ENCODE data around the gene NR2F2. TPM values are rescaled to one million over a fixed set of nuclear protein-coding genes. Genes with fewer than 3 reads are reported as not detected.

NR2F2 gene
- total RNA-seq, 4 donors from 2014 or later, result 42.7 to 131 (median 83.6) TPM

- Histone ChIP-seq H3K27ac (replicated peaks in 1 of 4) (peak overlapping the region; percentile 94 to 97 (median 94)), H3K9me3 (no peaks in the 10 kb centered on the region), H3K4me3 (peak overlapping the region; percentile 77 to 84 (median 80)), H3K27me3 (no peaks in the 10 kb centered on the region), H3K36me3 (no peaks in the 10 kb centered on the region), H3K4me1 (peaks cover 9 to 86% (median 82%) of the 10 kb centered on the region in 4 donors)
- intact Hi-C loops (cut with DNase I), result no loop called here
- DNase-seq (ENCODE audit: extremely low spot score), result no peak
- no peak for TF ChIP-seq POLR2AphosphoS5 (IDR thresholded peaks at IDR 0.05)
- TF ChIP-seq CTCF (IDR thresholded peaks at IDR 0.05), result no peak
- TF ChIP-seq POLR2A (IDR thresholded peaks at IDR 0.05; ENCODE audit: low read depth), result no peak
- no peak for TF ChIP-seq EP300 (IDR thresholded peaks at IDR 0.05)
- WGBS, result 20% methylated on average over 13 of the region's 22 CpGs
Observed at GRCh38 chr15:96344706-96345559, 14.4 kb downstream of the NR2F2 start.

- Histone ChIP-seq H3K4me1 (peaks cover 9 to 94% (median 90%) of the 10 kb centered on the region in 4 donors), H3K36me3 (no peaks in the 10 kb centered on the region), H3K27me3 (no peaks in the 10 kb centered on the region), H3K27ac (replicated peaks in 1 of 4) (peak overlapping the region; percentile 94 to 97 (median 94)), H3K4me3 (peak overlapping the region; percentile 77 to 84 (median 80)), H3K9me3 (no peaks in the 10 kb centered on the region)
- TF ChIP-seq POLR2A (IDR thresholded peaks at IDR 0.05; ENCODE audit: low read depth), result no peak
- peak; percentile 72 to 75 for TF ChIP-seq POLR2AphosphoS5 (IDR thresholded peaks at IDR 0.05)
- TF ChIP-seq EP300 (IDR thresholded peaks at IDR 0.05), result no peak
- TF ChIP-seq CTCF (IDR thresholded peaks at IDR 0.05), result peak; percentile 59 to 64 (median 59)
- intact Hi-C loops (cut with DNase I), result no loop called here
- no peak for DNase-seq (ENCODE audit: extremely low spot score)
- 8% methylated on average over 36 of the region's 47 CpGs for WGBS
Observed at GRCh38 chr15:96345560-96346399, 15.3 kb downstream of the NR2F2 start.

GRCh38 chr15:96346409-96346970, 16.0 kb downstream of the NR2F2 start:
- H3K27me3 ChIP-seq, result no peaks in the 10 kb centered on the region
- H3K4me1 ChIP-seq, result peaks cover 11 to 100% (median 95%) of the 10 kb centered on the region in 4 donors
- no peaks in the 10 kb centered on the region for H3K36me3 ChIP-seq
- peak overlapping the region; percentile 77 to 84 (median 80) for H3K4me3 ChIP-seq
- H3K9me3 ChIP-seq, result no peaks in the 10 kb centered on the region
- DNase-seq (ENCODE audit: extremely low spot score), result no peak
- intact Hi-C loops (cut with DNase I), result no loop called here
- 25% methylated on average over 6 of the region's 6 CpGs for WGBS
- peak overlapping the region; percentile 94 to 97 (median 94) for H3K27ac ChIP-seq (replicated peaks in 1 of 4)
- TF ChIP-seq CTCF (IDR thresholded peaks at IDR 0.05) (no peak), EP300 (IDR thresholded peaks at IDR 0.05) (no peak), POLR2A (IDR thresholded peaks at IDR 0.05; ENCODE audit: low read depth) (no peak), POLR2AphosphoS5 (IDR thresholded peaks at IDR 0.05) (no peak)

- no peak for DNase-seq (ENCODE audit: extremely low spot score)
- Histone ChIP-seq H3K4me3 (peak overlapping the region; percentile 77 to 84 (median 80)), H3K27me3 (peaks cover 0 to 6% (median 0%) of the 10 kb centered on the region in 4 donors), H3K27ac (replicated peaks in 1 of 4) (peak overlapping the region; percentile 94 to 97 (median 94)), H3K36me3 (no peaks in the 10 kb centered on the region), H3K4me1 (peaks cover 17 to 100% (median 95%) of the 10 kb centered on the region in 4 donors), H3K9me3 (no peaks in the 10 kb centered on the region)
- 42% methylated on average over 36 of the region's 39 CpGs for WGBS
- intact Hi-C loops (cut with DNase I), result no loop called here
- peak; percentile 34 to 35 for TF ChIP-seq POLR2AphosphoS5 (IDR thresholded peaks at IDR 0.05)
- TF ChIP-seq EP300 (IDR thresholded peaks at IDR 0.05), result no peak
Observed at GRCh38 chr15:96347181-96348111, 16.9 kb downstream of the NR2F2 start.

Data from esophagus muscularis mucosa (tissue), 4 donors.